Measurements from ENCODE around the gene MYH6. TPM values are rescaled to one million over a fixed set of nuclear protein-coding genes. Genes with fewer than 3 reads are reported as not detected.

The MYH6 gene
- total RNA-seq, 1 experiment from 2014 or later: 0.07 TPM

GRCh38 chr14:23370221-23370620, 37.9 kb downstream of the MYH6 start:
- H2AK5ac ChIP-seq (ENCODE audit: insufficient read length, low read length): no peak overlapping the region
- H4K5ac ChIP-seq (ENCODE audit: insufficient read length, low read depth, low read length): no peak overlapping the region
- WGBS (ENCODE audit: extremely low coverage, insufficient read length, low lambda C conversion rate): no CpG with 5 or more reads among the region's 1 CpG
- no peak overlapping the region for H4K8ac ChIP-seq (replicated peaks; ENCODE audit: insufficient read length, low read depth, low read length)
- no peak overlapping the region for H3K27ac Mint-ChIP-seq
- H3K56ac ChIP-seq (ENCODE audit: insufficient read length, low read depth, low read length): no peak overlapping the region
- no peak overlapping the region for H3K27ac ChIP-seq (ENCODE audit: insufficient read length, low read depth, low read length)
- no peaks in the 10 kb centered on the region; a peak in 1 of 7 replicates for H3K36me3 Mint-ChIP-seq (ENCODE audit: insufficient read depth in 1 of 3, low read depth in 3 of 3)
- no peak overlapping the region for H2AFZ ChIP-seq (ENCODE audit: low read length)
- H3K23ac ChIP-seq (ENCODE audit: insufficient read length, low read depth, low read length): no peak overlapping the region
- no peak overlapping the region for H2BK5ac ChIP-seq (ENCODE audit: insufficient read length, low read length)
- no peaks in the 10 kb centered on the region for H3K9me3 ChIP-seq (ENCODE audit: control insufficient read depth, low read depth, low read length)
- H3K4me1 Mint-ChIP-seq: peaks cover 9 to 10% of the 10 kb centered on the region in 2 experiments
- no peak overlapping the region for H3K9ac ChIP-seq (ENCODE audit: extremely low read depth, insufficient read length, low read length)
- H3K23me2 ChIP-seq (ENCODE audit: insufficient read length, low read depth, low read length, poor library complexity, severe bottlenecking): peaks cover 12% of the 10 kb centered on the region
- no peak overlapping the region for H2BK15ac ChIP-seq (ENCODE audit: low read depth, low read length)
- no peak overlapping the region for H2BK12ac ChIP-seq (ENCODE audit: insufficient read length, low read depth, low read length)
- no peaks in the 10 kb centered on the region for H3K79me2 ChIP-seq (ENCODE audit: insufficient read depth, low read length)
- no peaks in the 10 kb centered on the region for H3K79me1 ChIP-seq (ENCODE audit: insufficient read depth, low read depth, low read length, poor library complexity, severe bottlenecking)
- H2BK120ac ChIP-seq (ENCODE audit: low read depth, low read length, poor library complexity, severe bottlenecking): no peak overlapping the region
- no peak overlapping the region for H3K4ac ChIP-seq (ENCODE audit: low read depth, low read length)
- no peak overlapping the region for H3T11ph ChIP-seq (ENCODE audit: low read length)
- no peak overlapping the region for H4K91ac ChIP-seq (ENCODE audit: insufficient read length, low read depth, low read length)
- H3K27me3 Mint-ChIP-seq (ENCODE audit: low read depth): peaks cover 63% of the 10 kb centered on the region
- TF ChIP-seq, protein P1, sequence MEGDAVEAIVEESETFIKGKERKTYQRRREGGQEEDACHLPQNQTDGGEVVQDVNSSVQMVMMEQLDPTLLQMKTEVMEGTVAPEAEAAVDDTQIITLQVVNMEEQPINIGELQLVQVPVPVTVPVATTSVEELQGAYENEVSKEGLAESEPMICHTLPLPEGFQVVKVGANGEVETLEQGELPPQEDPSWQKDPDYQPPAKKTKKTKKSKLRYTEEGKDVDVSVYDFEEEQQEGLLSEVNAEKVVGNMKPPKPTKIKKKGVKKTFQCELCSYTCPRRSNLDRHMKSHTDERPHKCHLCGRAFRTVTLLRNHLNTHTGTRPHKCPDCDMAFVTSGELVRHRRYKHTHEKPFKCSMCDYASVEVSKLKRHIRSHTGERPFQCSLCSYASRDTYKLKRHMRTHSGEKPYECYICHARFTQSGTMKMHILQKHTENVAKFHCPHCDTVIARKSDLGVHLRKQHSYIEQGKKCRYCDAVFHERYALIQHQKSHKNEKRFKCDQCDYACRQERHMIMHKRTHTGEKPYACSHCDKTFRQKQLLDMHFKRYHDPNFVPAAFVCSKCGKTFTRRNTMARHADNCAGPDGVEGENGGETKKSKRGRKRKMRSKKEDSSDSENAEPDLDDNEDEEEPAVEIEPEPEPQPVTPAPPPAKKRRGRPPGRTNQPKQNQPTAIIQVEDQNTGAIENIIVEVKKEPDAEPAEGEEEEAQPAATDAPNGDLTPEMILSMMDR (conservative IDR thresholded peaks at IDR 0.05): no peak
- no peak overlapping the region for H2BK20ac ChIP-seq (ENCODE audit: low read depth, low read length, poor library complexity, severe bottlenecking)
- no peaks in the 10 kb centered on the region for H3K4me1 ChIP-seq (ENCODE audit: insufficient read depth, low read length)
- H3K14ac ChIP-seq (ENCODE audit: insufficient read depth, low read length): no peak overlapping the region
- H4K20me1 ChIP-seq (ENCODE audit: control insufficient read depth, insufficient read depth, insufficient read length): no peaks in the 10 kb centered on the region
- 0 out of 5 replicates have a peak, but pooled peaks cover 0 to 2% of the 10 kb centered on the region in 2 experiments for H3K9me3 Mint-ChIP-seq
- H3K18ac ChIP-seq (ENCODE audit: insufficient read length, low read depth, low read length): no peak overlapping the region
- H3K4me2 ChIP-seq (ENCODE audit: insufficient read depth, insufficient read length, low read length): no peak overlapping the region
- no peak overlapping the region for H3K4me3 Mint-ChIP-seq
- H3K27me3 ChIP-seq (ENCODE audit: insufficient read depth, low read length): no peaks in the 10 kb centered on the region; the same call in 1 of the 2 replicates
- no peak for DNase-seq
